GM12864 (cell line): ENCODE results near the gene RPL36A.

Experiments
- DNase-seq: peaks from one replicate; pipeline ENCODE4 v3.0.0-alpha.2; 2011; ENCODE audit warnings: low read depth
- H3K4me3 ChIP-seq: 2 replicates; pipeline ENCODE4 v1.5.1; 2011; ENCODE audit warnings: mild to moderate bottlenecking, low read depth, low read length, control low read depth
- CTCF ChIP-seq: IDR thresholded peaks from 2 replicates; pipeline ENCODE4 v1.5.1; 2011; ENCODE audit warnings: low read depth, mild to moderate bottlenecking, moderate library complexity, low read length, control low read depth, inconsistent platforms; ENCODE audit errors: missing control alignments

Gene RPL36A

GRCh38 chrX:101442085-101442484, 51.3 kb downstream of the RPL36A start:
- DNase-seq, result no peak
- no peak overlapping the region for H3K4me3 ChIP-seq
- no peak for TF ChIP-seq CTCF
